T-helper 2 cell (primary cell): ENCODE results near the gene CSAD.
"Not testable (repeated sequence)": the region's sequence is repeated elsewhere in the genome, so short reads cannot be mapped to it uniquely, and the experiment has no call there.

Experiments
- DNase-seq, 5 experiments: peaks; one replicate each; pipeline versions ENCODE4 v3.0.0 to v3.0.0-alpha.2; 2012 to 2022

CSAD gene

GRCh38 chr12:53145383-53146260 lies 35.1 kb downstream of the CSAD start:
- DNase-seq, result no peak

GRCh38 chr12:53143355-53143754 lies 37.4 kb downstream of the CSAD start:
- DNase-seq, result no peak

GRCh38 chr12:53133722-53134121 lies 47.0 kb downstream of the CSAD start:
- DNase-seq, result no peak

GRCh38 chr12:53131844-53132243 lies 48.9 kb downstream of the CSAD start:
- DNase-seq, result no peak

- DNase-seq, result no peak
These were observed 51.8 kb downstream of the CSAD start for GRCh38 chr12:53128780-53129569.

GRCh38 chr12:53127169-53127568 lies 53.6 kb downstream of the CSAD start:
- DNase-seq, result no peak

- no peak for DNase-seq
These were observed 56.4 kb downstream of the CSAD start for GRCh38 chr12:53124352-53124723.

GRCh38 chr12:53123578-53124351 lies 57.0 kb downstream of the CSAD start:
- no peak for DNase-seq

GRCh38 chr12:53122961-53123468 lies 57.7 kb downstream of the CSAD start:
- no peak for DNase-seq

- no peak for DNase-seq
These were observed 59.8 kb downstream of the CSAD start for GRCh38 chr12:53120685-53121525.

- no peak for DNase-seq
These were observed 61.9 kb downstream of the CSAD start for GRCh38 chr12:53118751-53119300.

- DNase-seq, result no peak
These were observed 64.7 kb downstream of the CSAD start for GRCh38 chr12:53115891-53116648.

- DNase-seq, result no peak
These were observed 65.4 kb downstream of the CSAD start for GRCh38 chr12:53115112-53115890.

GRCh38 chr12:53113951-53114350 lies 66.8 kb downstream of the CSAD start:
- DNase-seq, result no peak

GRCh38 chr12:53113136-53113705 lies 67.5 kb downstream of the CSAD start:
- DNase-seq, result no peak

- not testable (repeated sequence) for DNase-seq
These were observed 68.3 kb downstream of the CSAD start for GRCh38 chr12:53112431-53112830.
